DMS153 treated with DMSO at 0.1 percent for 48 hours (cell line): ENCODE results near the gene ZBTB8A.

ENCODE experiments used
- DNase-seq: peaks from one replicate; lab custom pipeline; 2025; ENCODE audit not compliant: unreplicated experiment; lab: John Stamatoyannopoulos, UW

Gene ZBTB8A

DNA sequence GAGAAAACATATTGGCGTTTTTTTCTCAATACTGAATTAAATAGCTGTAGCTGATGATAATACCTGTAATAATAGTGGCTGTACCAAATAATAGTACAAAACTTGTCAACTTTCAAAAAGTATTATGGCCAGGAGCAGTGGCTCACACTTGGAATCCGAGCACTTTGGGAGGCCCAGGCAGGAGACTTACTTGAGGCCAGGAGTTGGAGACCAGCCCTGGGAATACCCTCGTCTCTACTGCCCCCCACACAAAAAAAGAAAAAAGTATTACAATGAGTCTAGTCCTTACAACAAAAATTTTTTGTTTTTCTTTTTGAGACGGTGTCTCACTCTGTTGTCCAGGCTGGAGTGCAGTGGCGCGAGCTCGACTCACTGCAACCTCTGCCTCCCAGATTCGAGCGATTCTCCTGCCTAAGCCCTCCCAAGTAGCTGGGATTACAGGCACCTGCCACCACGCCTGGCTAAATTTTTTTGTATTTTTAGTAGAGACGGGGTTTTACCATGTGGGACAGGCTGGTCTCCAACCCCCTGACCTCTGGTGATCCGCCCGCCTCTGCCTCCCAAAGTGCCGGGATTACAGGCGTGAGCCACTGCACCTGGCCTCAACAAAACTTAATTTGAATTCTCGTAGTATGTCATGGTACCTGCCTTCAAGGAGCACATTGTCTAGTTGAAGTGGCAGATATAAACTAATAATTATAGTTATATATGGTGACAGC, 113.2 kb downstream of the ZBTB8A start:
- no peak for DNase-seq
